H1 (cell line): ENCODE measurements around the gene SERGEF. TPM values are rescaled to one million over a fixed set of nuclear protein-coding genes. Genes with fewer than 3 reads are reported as not detected.

Source experiments
- CTCF ChIA-PET: fragments of 300-600 bp; sonication (Branson Sonifier 250); formaldehyde crosslinking; loops from one replicate; lab custom pipeline; 2021; ENCODE audit not compliant: partially characterized antibody; lab: Charles Lee
- POLR2A ChIA-PET: fragments of 300-600 bp; sonication (Branson Sonifier 250); formaldehyde crosslinking; loops from one replicate; lab custom pipeline; 2021; ENCODE audit warnings: inconsistent platforms; ENCODE audit not compliant: partially characterized antibody; lab: Charles Lee
- DNase-seq, 2 experiments: peaks; one replicate each; pipeline versions ENCODE4 v3.0.0 to v3.0.0-alpha.2; 2010 to 2022; ENCODE audit warnings: low spot score in 2 of 2, low read depth in 1 of 2, mixed read lengths in 1 of 2
- FAIRE-seq: peaks from 2 replicates; lab custom pipeline; 2011; peaks lifted over from hg19 to GRCh38; lab: Jason Lieb, UNC
- H2AFZ ChIP-seq: 2 replicates; pipeline ENCODE4 v1.8.1; 2012; ENCODE audit warnings: low read length, inconsistent platforms
- H2AK5ac ChIP-seq: 2 replicates; pipeline ENCODE4 v1.6.1; 2013; ENCODE audit warnings: low read depth, low read length
- H2BK120ac ChIP-seq: replicated peaks from 2 replicates; pipeline ENCODE3; 2013; ENCODE audit warnings: low read depth, low read length, inconsistent platforms
- H2BK12ac ChIP-seq: 2 replicates; pipeline ENCODE4 v1.6.1; 2013; ENCODE audit warnings: low read depth, low read length
- H2BK15ac ChIP-seq: 2 replicates; pipeline ENCODE4 v1.6.1; 2013; ENCODE audit warnings: low read length
- H2BK20ac ChIP-seq: 2 replicates; pipeline ENCODE4 v1.6.1; 2013; ENCODE audit warnings: low read length
- H2BK5ac ChIP-seq: 2 replicates; pipeline ENCODE4 v1.6.1; 2013; ENCODE audit warnings: low read depth, low read length
- H3K14ac ChIP-seq: 2 replicates; pipeline ENCODE4 v1.6.1; 2013; ENCODE audit warnings: inconsistent platforms; ENCODE audit not compliant: insufficient read length
- H3K18ac ChIP-seq: 2 replicates; pipeline ENCODE4 v1.6.1; 2013; ENCODE audit warnings: low read length; ENCODE audit errors: extremely low read depth
- H3K23ac ChIP-seq: 2 replicates; pipeline ENCODE4 v1.6.1; 2013; ENCODE audit warnings: inconsistent platforms; ENCODE audit not compliant: insufficient read length
- H3K23me2 ChIP-seq: 2 replicates; pipeline ENCODE4 v1.6.1; 2013; ENCODE audit warnings: low read depth, low read length
- H3K27ac ChIP-seq: 2 replicates; pipeline ENCODE4 v1.6.1; 2011; ENCODE audit warnings: low read depth, low read length, inconsistent platforms
- H3K27me3 ChIP-seq, 4 experiments: replicated peaks in 1 of 4; 1 replicate in 1 of 4; 2 replicates in 3 of 4; pipeline versions ENCODE4 v1.6.1 to v1.8.1; 2011 to 2013; ENCODE audit warnings: low read length in 3 of 4, mild to moderate bottlenecking in 3 of 4, inconsistent platforms in 2 of 4, mixed read lengths in 2 of 4, moderate library complexity in 1 of 4; ENCODE audit not compliant: control insufficient read depth in 3 of 4, insufficient read depth in 3 of 4; ENCODE audit errors: extremely low read depth in 1 of 4
- H3K36me3 ChIP-seq, 4 experiments: 2 replicates each; pipeline versions ENCODE4 v1.6.1 to v1.8.1; 2011 to 2013; ENCODE audit warnings: mild to moderate bottlenecking in 4 of 4, low read length in 3 of 4, moderate library complexity in 2 of 4, control low read depth in 1 of 4, inconsistent platforms in 1 of 4; ENCODE audit not compliant: insufficient read depth in 4 of 4, control insufficient read depth in 2 of 4
- H3K4ac ChIP-seq: replicated peaks from 2 replicates; pipeline ENCODE3; 2013; ENCODE audit warnings: low read length, low read depth, mixed read lengths, inconsistent platforms; ENCODE audit not compliant: insufficient read length
- H3K4me1 ChIP-seq, 4 experiments: replicated peaks in 1 of 4; 1 replicate in 1 of 4; 2 replicates in 3 of 4; pipeline versions ENCODE4 v1.6.1 to v1.8.1; 2011 to 2013; ENCODE audit warnings: low read length in 3 of 4, inconsistent platforms in 2 of 4, mixed read lengths in 1 of 4; ENCODE audit not compliant: insufficient read depth in 4 of 4, control insufficient read depth in 3 of 4
- H3K4me2 ChIP-seq, 2 experiments: 2 replicates each; pipeline versions ENCODE4 v1.6.1 to v1.8.1; 2011 to 2013; ENCODE audit warnings: low read depth in 2 of 2, low read length in 2 of 2, control low read depth in 1 of 2, inconsistent platforms in 1 of 2, mild to moderate bottlenecking in 1 of 2; ENCODE audit not compliant: insufficient read depth in 1 of 2
- H3K4me3 ChIP-seq, 4 experiments: fragments of 200-600, 300-600 bp in 1 of 4; sonication (generic), shearing (Covaris generic), sonication (Bioruptor Twin) in 1 of 4; 2 replicates each; pipeline versions ENCODE4 v1.5.1 to v1.8.1; 2011 to 2016; ENCODE audit warnings: low read length in 4 of 4, low read depth in 3 of 4, control low read depth in 2 of 4, inconsistent platforms in 2 of 4, mild to moderate bottlenecking in 2 of 4, mixed read lengths in 1 of 4, moderate library complexity in 1 of 4; ENCODE audit not compliant: insufficient read depth in 2 of 4; ENCODE audit errors: extremely low read depth in 1 of 4
- H3K56ac ChIP-seq: replicated peaks from 2 replicates; pipeline ENCODE3; 2013; ENCODE audit warnings: low read depth, mild to moderate bottlenecking, mixed read lengths, low read length, inconsistent platforms; ENCODE audit not compliant: insufficient read length
- H3K79me1 ChIP-seq: 2 replicates; pipeline ENCODE4 v1.6.1; 2013; ENCODE audit warnings: low read depth, low read length, control low read depth
- H3K79me2 ChIP-seq, 2 experiments: 2 replicates each; pipeline versions ENCODE4 v1.6.1 to v1.8.1; 2012 to 2013; ENCODE audit warnings: low read length in 2 of 2, mild to moderate bottlenecking in 2 of 2, inconsistent platforms in 1 of 2; ENCODE audit not compliant: insufficient read depth in 2 of 2, control insufficient read depth in 1 of 2
- H3K9ac ChIP-seq, 4 experiments: replicated peaks in 1 of 4; 1 replicate in 1 of 4; 2 replicates in 3 of 4; pipeline versions ENCODE4 v1.6.1 to v1.8.1; 2011 to 2013; ENCODE audit warnings: low read depth in 3 of 4, low read length in 3 of 4, control low read depth in 2 of 4, mild to moderate bottlenecking in 2 of 4, moderate library complexity in 2 of 4, inconsistent platforms in 1 of 4; ENCODE audit errors: extremely low read depth in 1 of 4
- H3K9me3 ChIP-seq, 2 experiments: 2 replicates each; pipeline versions ENCODE4 v1.6.1 to v1.8.1; 2012 to 2013; ENCODE audit warnings: mild to moderate bottlenecking in 2 of 2, moderate library complexity in 2 of 2, control low read depth in 1 of 2, inconsistent platforms in 1 of 2, low read depth in 1 of 2, low read length in 1 of 2, mixed read lengths in 1 of 2; ENCODE audit not compliant: insufficient read depth in 2 of 2
- H4K20me1 ChIP-seq, 2 experiments: replicated peaks in 1 of 2; 2 replicates each; pipeline versions ENCODE3 to v1.8.1; 2011 to 2013; ENCODE audit warnings: inconsistent platforms in 2 of 2, low read length in 2 of 2, mild to moderate bottlenecking in 1 of 2; ENCODE audit not compliant: insufficient read depth in 2 of 2, control insufficient read depth in 1 of 2
- H4K5ac ChIP-seq: 2 replicates; pipeline ENCODE4 v1.6.1; 2013; ENCODE audit warnings: low read length, low read depth, mixed read lengths, inconsistent platforms; ENCODE audit not compliant: insufficient read length
- H4K8ac ChIP-seq: 2 replicates; pipeline ENCODE4 v1.8.0; 2013; ENCODE audit warnings: mild to moderate bottlenecking, moderate library complexity, low read length, inconsistent platforms; ENCODE audit not compliant: insufficient read depth; ENCODE audit errors: extremely low read depth
- H4K91ac ChIP-seq: replicated peaks from 2 replicates; pipeline ENCODE3; 2013; ENCODE audit warnings: low read length, mixed read lengths, inconsistent platforms; ENCODE audit not compliant: insufficient read length
- CEBPB ChIP-seq: IDR thresholded peaks from 2 replicates; pipeline ENCODE4 v1.6.1; 2012; ENCODE audit warnings: low read depth, low read length
- KDM4A ChIP-seq: IDR thresholded peaks from one replicate; pipeline ENCODE4 v1.7.1; 2012; ENCODE audit warnings: low read depth, mild to moderate bottlenecking, moderate library complexity, low read length, inconsistent platforms; ENCODE audit not compliant: severe bottlenecking
- RNF2 ChIP-seq: fragments of 200-900, 300-1000 bp; sonication (generic); IDR thresholded peaks from 2 replicates; pipeline ENCODE4 v1.7.1; 2016; ENCODE audit warnings: borderline replicate concordance, low read depth, mild to moderate bottlenecking, antibody characterized with exemption, low read length; ENCODE audit not compliant: poor library complexity, severe bottlenecking; ENCODE audit errors: missing control alignments
- SAP30 ChIP-seq: fragments of 300-600 bp; sonication (generic); IDR thresholded peaks from 2 replicates; pipeline ENCODE4 v1.7.1; 2012; ENCODE audit warnings: low read length, moderate library complexity, mild to moderate bottlenecking, inconsistent platforms; ENCODE audit not compliant: insufficient read depth, insufficient replicate concordance
- SRF ChIP-seq: IDR thresholded peaks from 2 replicates; pipeline ENCODE4 v1.6.1; 2011; ENCODE audit warnings: mild to moderate bottlenecking, low read depth, low read length, moderate library complexity
- WGBS, 2 experiments: shearing (Covaris generic) in 1 of 2; methylation state at CpG; one replicate each; pipeline versions ENCODE4 v1.1.6 to v1.1.7; 2013 to 2015; ENCODE audit warnings: low lambda C conversion rate in 2 of 2, mixed read lengths in 2 of 2, inconsistent platforms in 1 of 2, low coverage in 1 of 2, missing lambda C conversion rate in 1 of 2; ENCODE audit not compliant: insufficient replicate concordance in 2 of 2, insufficient coverage in 1 of 2, insufficient read length in 1 of 2; ENCODE audit errors: extremely low coverage in 1 of 2, missing lambda C conversion rate in 1 of 2; 5-methylcytosine and 5-hydroxymethylcytosine counted together
- polyA plus RNA-seq, 7 experiments: library from polyadenylated mRNA; depleted of rRNA in 3 of 7; stranded (reverse) in 5 of 7; unstranded in 2 of 7; fragments of >200 nt in 5 of 7; fragments of 200-250 nt in 2 of 7; gene quantifications; 1 replicate in 5 of 7; 2 replicates in 1 of 7; 4 replicates in 1 of 7; pipeline versions ENCODE4 v1.2.1 to v1.2.3, GENCODE V29; 2011 to 2013; ENCODE audit warnings: missing spikeins in 2 of 7, mixed read lengths in 2 of 7
- total RNA-seq: library from RNA; stranded (reverse); fragmentation: NEBNext Ultra II Directional; extraction: Animal tissue kit (Norgen Biotek cat#: 25700); gene quantifications from 2 replicates; pipeline ENCODE4 v1.2.1, GENCODE V29; 2021

Gene SERGEF
- total and polyA plus RNA-seq, 2 of the 8 experiments (the other 6 are each of a cell fraction or from before 2014, with no cell fraction given), result 16.6 to 28.8 TPM

DNA sequence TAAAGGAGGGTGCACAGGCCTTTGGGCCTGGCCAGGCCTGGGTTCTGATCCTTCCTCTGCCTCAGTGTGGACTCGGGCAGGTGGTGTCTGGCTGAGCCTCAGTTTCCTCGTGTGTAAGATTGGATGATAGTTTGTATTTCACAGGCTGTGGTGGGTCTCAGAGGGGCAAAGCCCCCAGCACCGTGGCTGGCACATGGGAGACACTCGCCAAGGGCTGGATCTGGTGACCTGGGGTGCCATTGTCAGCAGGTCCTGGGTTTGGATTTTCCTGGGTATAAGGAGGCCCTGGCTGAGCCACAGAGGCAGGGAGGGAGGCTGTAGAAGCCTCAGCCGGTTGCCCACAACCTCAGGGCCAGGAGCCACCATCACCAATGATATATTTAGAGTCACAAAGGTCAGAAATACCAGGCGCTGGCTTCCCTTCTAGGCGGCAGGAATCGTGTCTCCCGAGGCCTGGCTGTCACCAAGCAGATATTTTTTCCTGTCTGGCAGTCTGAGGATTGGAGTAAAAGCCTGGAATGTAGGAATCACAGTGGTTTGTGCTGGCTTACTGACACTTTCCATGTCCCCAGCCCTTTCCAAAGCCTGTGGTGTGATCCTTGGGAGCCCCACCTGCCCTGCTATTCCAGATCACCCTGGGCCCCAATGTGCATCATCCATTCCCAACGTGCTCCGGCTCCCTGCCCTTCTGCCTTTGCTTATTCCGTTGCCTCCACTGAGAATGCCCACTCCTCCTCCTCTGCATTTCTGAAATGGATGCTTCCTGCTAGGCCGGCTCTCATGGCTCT is 262.6 kb downstream of the SERGEF start:
- H3K18ac ChIP-seq, result no peak overlapping the region
- H4K5ac ChIP-seq, result no peak overlapping the region
- no peak overlapping the region for H3K9ac ChIP-seq
- H3K23ac ChIP-seq, result no peak overlapping the region
- ChIA-PET POLR2A (no interaction called here), CTCF (interaction anchor here (1.0 to 11.8 kb wide), 5 partner anchors 10 to 228 kb away, joined by 3 to 159 read pairs (median 23); partner anchors contain the start of gene KCNC1)
- H4K20me1 ChIP-seq, result no peaks in the 10 kb centered on the region
- H3K9me3 ChIP-seq, result no peaks in the 10 kb centered on the region
- no peak overlapping the region for H2BK120ac ChIP-seq
- H2BK20ac ChIP-seq, result no peak overlapping the region
- H2AFZ ChIP-seq, result no peak overlapping the region
- no peaks in the 10 kb centered on the region for H3K4me1 ChIP-seq
- no peak overlapping the region for H4K91ac ChIP-seq
- no peak for TF ChIP-seq SAP30
- TF ChIP-seq SRF, result no peak
- no peak for TF ChIP-seq CEBPB
- no peak for TF ChIP-seq KDM4A
- no peak for TF ChIP-seq RNF2
- H3K14ac ChIP-seq, result no peak overlapping the region
- no peak overlapping the region for H2BK15ac ChIP-seq
- H2BK5ac ChIP-seq, result no peak overlapping the region
- FAIRE-seq, result no peak
- no peak overlapping the region for H3K4ac ChIP-seq
- no peak overlapping the region for H4K8ac ChIP-seq
- H3K79me1 ChIP-seq, result no peaks in the 10 kb centered on the region
- WGBS, 2 experiments, result 88% methylated on average over 13 of the region's 13 CpGs; no CpG with 5 or more reads in 1 of the 2 experiments
- no peaks in the 10 kb centered on the region for H3K79me2 ChIP-seq
- no peaks in the 10 kb centered on the region for H3K23me2 ChIP-seq
- H2BK12ac ChIP-seq, result no peak overlapping the region
- no peak overlapping the region for H3K27ac ChIP-seq
- H3K36me3 ChIP-seq, result no peaks in the 10 kb centered on the region
- no peak overlapping the region for H3K4me3 ChIP-seq
- no peak overlapping the region for H2AK5ac ChIP-seq
- no peak for DNase-seq
- no peak overlapping the region for H3K56ac ChIP-seq
- H3K27me3 ChIP-seq, result no peaks in the 10 kb centered on the region
- H3K4me2 ChIP-seq, result no peak overlapping the region
